Measurements from ENCODE around the gene PRRX2.

PRRX2 gene

DNA sequence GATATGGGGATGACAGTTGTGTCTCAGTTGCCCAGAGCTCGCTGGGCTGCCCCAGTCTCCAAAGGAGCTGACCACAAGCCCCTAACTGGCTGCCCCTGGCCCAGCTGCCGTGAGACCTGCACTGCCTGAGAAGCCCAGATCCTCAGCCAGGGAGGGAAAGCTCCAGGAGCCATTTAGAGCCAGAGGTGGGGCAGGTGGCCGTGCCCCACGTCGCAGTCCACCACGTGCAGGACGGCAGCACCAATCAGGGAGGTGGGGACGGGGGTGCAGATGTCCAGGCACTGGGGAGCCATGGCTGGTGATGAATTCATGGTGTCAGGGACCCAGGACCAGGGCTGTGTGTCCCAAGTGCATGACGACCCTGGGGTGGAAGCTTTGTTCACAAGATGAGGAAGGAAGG lies 13.4 kb downstream of the PRRX2 start:
- H3K27ac ChIP-seq (ENCODE audit: extremely low read depth, low read depth, low read length): no peak overlapping the region
- H3K36me3 ChIP-seq (ENCODE audit: control insufficient read depth in 2 of 2, insufficient read depth in 1 of 2, low read length in 2 of 2): no peaks in the 10 kb centered on the region
- TF ChIP-seq, protein P1, sequence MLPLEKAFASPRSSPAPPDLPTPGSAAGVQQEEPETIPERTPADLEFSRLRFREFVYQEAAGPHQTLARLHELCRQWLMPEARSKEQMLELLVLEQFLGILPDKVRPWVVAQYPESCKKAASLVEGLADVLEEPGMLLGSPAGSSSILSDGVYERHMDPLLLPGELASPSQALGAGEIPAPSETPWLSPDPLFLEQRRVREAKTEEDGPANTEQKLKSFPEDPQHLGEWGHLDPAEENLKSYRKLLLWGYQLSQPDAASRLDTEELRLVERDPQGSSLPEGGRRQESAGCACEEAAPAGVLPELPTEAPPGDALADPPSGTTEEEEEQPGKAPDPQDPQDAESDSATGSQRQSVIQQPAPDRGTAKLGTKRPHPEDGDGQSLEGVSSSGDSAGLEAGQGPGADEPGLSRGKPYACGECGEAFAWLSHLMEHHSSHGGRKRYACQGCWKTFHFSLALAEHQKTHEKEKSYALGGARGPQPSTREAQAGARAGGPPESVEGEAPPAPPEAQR (tag by site-specific recombination; IDR thresholded peaks at IDR 0.05): no peak
- TF ChIP-seq ZNF623 (tag by site-specific recombination; IDR thresholded peaks at IDR 0.05): 0 out of 2 replicates have a peak, but pooled peaks have one; percentile 21
- no peaks in the 10 kb centered on the region for H3K4me1 ChIP-seq (ENCODE audit: control insufficient read depth, insufficient read depth, low read length)
- ChIA-PET POLR2A (no interaction called here), CTCF (no interaction called here)
- H3K4me3 ChIP-seq (ENCODE audit: low read depth, low read length): no peak overlapping the region
- H3K9me3 ChIP-seq (ENCODE audit: control insufficient read depth, insufficient read depth, low read depth, low read length): no peaks in the 10 kb centered on the region

DNA sequence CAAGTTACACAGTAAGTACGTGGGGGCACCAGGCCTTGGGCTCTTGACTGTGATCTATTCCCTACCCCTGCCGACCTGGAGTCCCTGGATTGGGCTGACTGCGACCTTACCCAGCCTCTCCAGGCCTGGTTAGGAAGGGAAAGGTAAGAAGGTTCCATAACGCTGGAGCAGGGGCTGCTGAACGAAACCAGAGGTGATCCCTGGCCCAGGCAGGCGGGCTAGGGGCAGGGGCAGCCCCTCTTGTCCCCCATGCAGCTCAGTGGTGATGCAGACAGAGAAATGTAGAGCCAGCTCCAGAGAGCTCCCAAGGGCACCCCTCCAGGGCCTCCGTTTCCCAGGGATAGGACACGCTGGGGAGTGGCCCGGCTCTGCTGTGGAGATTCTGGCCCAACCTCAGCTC lies 14.1 kb downstream of the PRRX2 start:
- no peaks in the 10 kb centered on the region for H3K9me3 ChIP-seq (ENCODE audit: control insufficient read depth, insufficient read depth, low read depth, low read length)
- H3K4me3 ChIP-seq (ENCODE audit: low read depth, low read length): no peak overlapping the region
- ChIA-PET CTCF (no interaction called here), POLR2A (no interaction called here)
- no peaks in the 10 kb centered on the region for H3K4me1 ChIP-seq (ENCODE audit: control insufficient read depth, insufficient read depth, low read length)
- no peak overlapping the region for H3K27ac ChIP-seq (ENCODE audit: extremely low read depth, low read depth, low read length)
- H3K36me3 ChIP-seq (ENCODE audit: control insufficient read depth in 2 of 2, insufficient read depth in 1 of 2, low read length in 2 of 2): no peaks in the 10 kb centered on the region
- TF ChIP-seq, protein P2, sequence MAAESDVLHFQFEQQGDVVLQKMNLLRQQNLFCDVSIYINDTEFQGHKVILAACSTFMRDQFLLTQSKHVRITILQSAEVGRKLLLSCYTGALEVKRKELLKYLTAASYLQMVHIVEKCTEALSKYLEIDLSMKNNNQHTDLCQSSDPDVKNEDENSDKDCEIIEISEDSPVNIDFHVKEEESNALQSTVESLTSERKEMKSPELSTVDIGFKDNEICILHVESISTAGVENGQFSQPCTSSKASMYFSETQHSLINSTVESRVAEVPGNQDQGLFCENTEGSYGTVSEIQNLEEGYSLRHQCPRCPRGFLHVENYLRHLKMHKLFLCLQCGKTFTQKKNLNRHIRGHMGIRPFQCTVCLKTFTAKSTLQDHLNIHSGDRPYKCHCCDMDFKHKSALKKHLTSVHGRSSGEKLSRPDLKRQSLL (tag by site-specific recombination; IDR thresholded peaks at IDR 0.05): 0 out of 2 replicates have a peak, but pooled peaks have one; percentile 10
- no peak for TF ChIP-seq ZNF529 (tag by site-specific recombination; IDR thresholded peaks at IDR 0.05; ENCODE audit: insufficient replicate concordance)
- peak; percentile 55; the same call in 1 of the 2 replicates for TF ChIP-seq ZNF600 (tag by site-specific recombination; IDR thresholded peaks at IDR 0.05)

DNA sequence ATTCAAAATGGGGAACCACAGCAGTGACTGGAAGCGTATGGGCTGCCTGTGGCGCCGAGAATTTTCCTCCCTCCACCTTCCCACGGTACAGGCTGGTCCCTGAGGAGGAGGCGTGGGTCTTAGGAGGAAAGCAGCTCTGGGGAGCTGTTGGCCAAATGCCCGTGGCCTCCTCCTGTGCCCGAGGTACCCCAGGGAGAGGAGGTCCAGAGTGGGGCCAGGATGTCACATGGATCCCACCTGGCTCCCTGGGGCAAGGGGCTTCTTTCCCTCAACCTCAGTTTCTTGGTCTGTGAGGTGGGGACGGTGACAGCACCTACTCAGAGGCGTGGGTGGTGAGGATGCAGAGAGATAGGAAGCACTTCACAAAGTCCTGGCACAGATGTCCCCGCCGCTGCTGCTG lies 16.5 kb downstream of the PRRX2 start:
- Histone ChIP-seq H3K4me3 (ENCODE audit: low read depth, low read length) (no peak overlapping the region), H3K9me3 (ENCODE audit: control insufficient read depth, insufficient read depth, low read depth, low read length) (no peaks in the 10 kb centered on the region), H3K36me3 (ENCODE audit: control insufficient read depth in 2 of 2, insufficient read depth in 1 of 2, low read length in 2 of 2) (no peaks in the 10 kb centered on the region), H3K4me1 (ENCODE audit: control insufficient read depth, insufficient read depth, low read length) (no peaks in the 10 kb centered on the region), H3K27ac (ENCODE audit: extremely low read depth, low read depth, low read length) (no peak overlapping the region)
- POLR2A ChIA-PET: no interaction called here
- CTCF ChIA-PET: interaction anchor here (1.0 to 1.1 kb wide), 2 partner anchors 26 to 44 kb away, joined by 4 read pairs; no protein-coding TSS in a partner anchor
- TF ChIP-seq ZFHX2 (tag by site-specific recombination; conservative IDR thresholded peaks at IDR 0.05) (peak; percentile 74), ZBTB17 (tag by site-specific recombination; IDR thresholded peaks at IDR 0.05) (no peak), TCF7L2 (IDR thresholded peaks at IDR 0.05; ENCODE audit: borderline replicate concordance, low read depth, low read length) (no peak), EGR2 (tag by site-specific recombination; IDR thresholded peaks at IDR 0.05; ENCODE audit: low read depth) (peak; percentile 71), ZNF596 (tag by site-specific recombination; IDR thresholded peaks at IDR 0.05) (no peak), ZIC2 (tag by site-specific recombination; IDR thresholded peaks at IDR 0.05) (0 out of 2 replicates have a peak, but pooled peaks have one; percentile 10), ZNF76 (tag by site-specific recombination; IDR thresholded peaks at IDR 0.05; ENCODE audit: borderline replicate concordance, low read depth) (no peak), GFI1B (tag by site-specific recombination; IDR thresholded peaks at IDR 0.05) (no peak), ZNF223 (tag by site-specific recombination; IDR thresholded peaks at IDR 0.05) (no peak), ZNF660 (tag by site-specific recombination; IDR thresholded peaks at IDR 0.05) (no peak)
- TF ChIP-seq, protein P3, sequence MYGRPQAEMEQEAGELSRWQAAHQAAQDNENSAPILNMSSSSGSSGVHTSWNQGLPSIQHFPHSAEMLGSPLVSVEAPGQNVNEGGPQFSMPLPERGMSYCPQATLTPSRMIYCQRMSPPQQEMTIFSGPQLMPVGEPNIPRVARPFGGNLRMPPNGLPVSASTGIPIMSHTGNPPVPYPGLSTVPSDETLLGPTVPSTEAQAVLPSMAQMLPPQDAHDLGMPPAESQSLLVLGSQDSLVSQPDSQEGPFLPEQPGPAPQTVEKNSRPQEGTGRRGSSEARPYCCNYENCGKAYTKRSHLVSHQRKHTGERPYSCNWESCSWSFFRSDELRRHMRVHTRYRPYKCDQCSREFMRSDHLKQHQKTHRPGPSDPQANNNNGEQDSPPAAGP (tag by site-specific recombination; IDR thresholded peaks at IDR 0.05): 0 out of 2 replicates have a peak, but pooled peaks have one; percentile 15

All from HEK293 (cell line).